ENCODE measurements around the gene PWWP2B.
A peak's percentile ranks its signal among the peaks of the same experiment; 100 is the strongest.

Gene PWWP2B

DNA sequence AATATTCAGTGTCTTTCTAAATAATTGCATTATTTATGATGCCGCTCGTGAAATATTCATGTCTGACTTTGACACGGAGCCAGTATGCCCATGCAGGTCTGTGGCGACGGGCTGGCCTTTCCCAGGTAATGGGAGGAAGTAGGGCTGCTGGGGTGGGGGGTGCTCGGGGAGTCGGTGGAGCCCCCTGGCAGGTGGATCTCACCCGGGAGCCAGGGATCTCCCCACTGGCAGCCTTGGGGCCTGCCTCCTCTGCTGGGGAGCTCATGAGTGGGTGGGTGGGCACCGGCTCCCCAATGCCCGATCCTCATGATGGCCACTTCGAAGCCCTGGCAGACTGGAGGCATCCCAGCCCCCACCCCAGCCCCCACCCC lies 52.8 kb downstream of the PWWP2B start:
- DNase-seq = no peak

DNA sequence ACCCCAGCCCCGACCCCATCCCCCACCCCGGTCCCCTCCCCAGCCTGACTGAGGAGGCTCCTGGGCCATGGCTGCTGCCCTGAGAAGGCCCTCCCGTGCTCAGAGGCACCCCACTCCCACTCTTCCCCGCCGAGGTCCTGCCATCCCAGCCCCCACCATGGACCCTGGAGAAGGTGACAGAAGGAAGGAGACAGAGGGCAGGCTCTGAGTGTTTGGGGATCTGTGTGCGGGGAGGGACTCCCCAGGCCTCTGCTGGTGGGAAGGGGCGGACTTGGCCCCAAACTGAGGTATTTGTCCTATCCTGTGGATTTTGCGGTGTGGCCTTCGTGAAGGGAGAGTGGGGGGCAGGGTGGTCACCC lies 53.4 kb downstream of the PWWP2B start:
- no peak for DNase-seq

DNA sequence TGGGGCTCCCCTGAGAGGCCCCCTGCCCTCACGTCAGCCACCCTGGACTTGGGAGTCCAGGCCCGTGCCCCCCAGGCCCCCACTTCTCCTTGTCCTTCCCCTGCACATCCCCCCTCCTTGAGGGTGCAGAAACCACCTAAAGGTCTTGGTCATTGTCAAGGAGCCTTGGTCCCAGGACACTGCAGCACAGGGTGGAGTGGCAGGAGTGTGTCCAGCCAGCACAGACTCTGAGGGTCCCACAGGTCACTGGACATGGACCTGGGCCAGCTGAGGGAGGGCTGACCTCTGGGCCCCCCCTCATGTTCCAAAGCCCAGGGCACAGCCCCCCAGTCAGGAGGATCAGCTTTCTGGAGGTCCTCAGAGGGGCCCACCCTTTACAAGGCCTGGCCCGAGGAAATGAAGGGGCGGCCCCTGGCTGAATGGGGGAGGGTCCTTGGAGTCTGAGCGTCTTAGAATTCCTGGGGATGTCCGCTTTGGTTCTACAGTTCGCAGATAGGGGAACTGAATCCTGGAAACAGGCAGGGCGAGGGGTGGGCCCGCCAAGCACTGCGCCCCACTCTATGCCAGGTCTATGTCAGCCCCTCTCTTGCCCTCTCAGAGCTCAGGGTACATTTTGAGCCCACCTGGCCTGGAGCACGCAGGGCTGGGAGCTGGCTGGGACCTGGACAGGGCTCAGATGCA lies 54.0 kb downstream of the PWWP2B start:
- no peak for DNase-seq

DNA sequence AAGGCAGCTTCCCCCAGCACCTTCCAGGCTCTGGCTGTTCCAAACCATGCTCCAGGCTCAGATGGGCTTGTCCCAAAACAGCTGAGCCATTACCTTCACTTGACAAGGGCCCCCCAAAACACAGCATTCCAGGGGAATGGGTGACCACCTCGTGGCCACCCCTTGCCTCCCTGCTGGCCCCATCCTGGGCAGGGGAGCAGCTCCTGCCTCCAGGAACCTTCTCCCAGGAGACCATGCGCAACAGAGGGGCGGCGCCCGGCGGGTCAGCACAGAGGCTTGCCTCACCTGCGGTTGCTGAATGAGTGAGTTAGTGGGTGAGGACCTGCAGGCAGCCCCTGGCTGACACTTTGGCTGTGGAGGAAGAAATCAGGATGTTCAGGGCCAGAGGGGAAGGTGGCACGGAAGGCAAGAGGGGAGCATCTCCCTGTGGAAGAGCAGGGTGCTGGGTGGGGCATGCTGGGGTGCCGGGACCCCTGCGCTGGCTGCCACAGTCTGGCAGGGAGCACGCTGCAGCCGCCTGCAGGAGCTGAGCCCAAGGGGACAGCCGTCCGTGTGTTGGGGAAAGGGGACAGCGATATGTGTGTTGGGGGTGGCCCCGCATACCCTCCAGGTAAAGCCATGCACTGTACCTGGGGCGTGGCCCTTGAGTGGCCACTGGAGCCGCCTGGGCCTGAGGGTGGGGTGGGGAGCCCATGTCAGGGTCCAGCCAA lies 54.7 kb downstream of the PWWP2B start:
- no peak for DNase-seq

DNA sequence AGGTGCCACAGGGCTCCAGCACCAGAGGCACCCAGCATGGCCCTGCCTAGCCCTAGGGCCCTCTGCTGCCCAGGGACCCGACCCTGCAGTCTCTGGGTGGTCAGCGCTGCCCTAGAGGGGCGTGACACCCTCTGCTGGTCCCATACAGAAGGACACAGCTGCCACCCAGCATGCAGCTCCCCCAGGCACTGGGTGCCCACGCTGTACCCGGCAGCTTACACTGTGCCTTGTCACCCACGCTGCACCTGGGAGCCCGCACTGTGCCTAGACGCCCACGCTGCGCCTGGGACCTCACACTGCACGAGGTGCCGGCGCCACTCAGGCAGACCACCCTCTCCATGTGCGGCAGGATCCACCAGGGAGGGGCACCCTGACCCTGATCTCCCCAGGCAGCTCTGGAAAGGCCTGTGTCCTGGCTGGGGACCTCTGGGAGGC lies 55.2 kb downstream of the PWWP2B start:
- no peak for DNase-seq

DNA sequence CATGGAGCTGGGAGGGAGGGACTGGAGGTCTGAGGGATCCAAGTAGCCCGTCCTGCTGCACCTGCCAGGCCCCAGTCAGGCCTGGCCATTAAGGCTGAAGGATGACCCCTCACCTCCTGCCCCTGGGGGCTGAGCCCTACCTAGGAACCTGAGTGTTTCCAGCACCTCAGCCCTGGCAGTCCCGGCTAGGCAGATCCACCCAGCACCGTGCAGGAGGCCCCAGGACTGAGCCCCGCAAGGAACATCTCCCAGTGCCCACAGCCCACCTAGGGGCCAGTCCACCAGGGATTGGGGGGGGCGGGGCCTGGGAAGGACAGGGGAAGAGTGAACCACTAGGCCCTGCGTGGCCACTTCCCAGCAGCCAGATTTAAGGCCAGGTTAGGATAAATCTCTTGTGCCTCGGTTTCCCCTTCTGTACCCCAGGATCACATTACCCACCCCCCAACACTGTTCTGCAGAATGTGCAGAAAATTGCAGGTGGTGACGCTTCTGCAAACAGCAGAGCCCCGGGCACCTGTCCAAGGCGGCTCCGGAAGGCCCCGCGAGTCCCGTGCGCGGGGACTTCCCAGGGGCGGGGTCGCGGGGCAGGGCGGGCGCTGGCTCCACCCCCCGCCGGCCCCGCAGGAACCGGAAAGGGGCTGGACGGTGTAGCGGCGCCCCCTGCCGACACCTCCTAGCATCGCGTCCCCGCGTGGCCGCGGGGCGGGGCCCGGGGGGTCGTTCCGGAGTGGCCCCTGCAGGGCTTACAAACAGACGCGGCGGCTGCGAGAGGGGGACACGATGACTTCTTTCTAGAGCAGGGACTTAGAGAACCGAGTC lies 55.9 kb downstream of the PWWP2B start:
- DNase-seq = peak; percentile 70

DNA sequence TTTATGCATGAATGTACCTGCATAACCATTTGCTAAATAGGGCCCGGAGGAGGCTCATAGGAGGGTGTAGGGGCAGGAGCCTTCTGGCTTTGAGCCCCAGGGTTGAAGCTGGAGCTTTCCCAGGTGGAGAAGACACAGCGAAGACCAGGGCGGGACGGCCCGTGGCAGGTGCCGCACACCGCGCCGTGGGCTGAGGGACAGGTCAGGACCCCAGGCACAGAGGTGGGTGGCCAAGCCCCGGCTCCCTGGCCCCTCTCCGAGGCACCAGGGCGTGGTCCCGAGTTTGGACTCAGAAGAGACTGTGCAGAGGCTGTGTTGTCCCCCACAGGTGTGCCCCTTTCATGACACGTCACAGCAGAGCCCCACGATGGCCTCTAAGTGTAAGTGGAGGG lies 56.5 kb downstream of the PWWP2B start:
- DNase-seq = no peak

DNA sequence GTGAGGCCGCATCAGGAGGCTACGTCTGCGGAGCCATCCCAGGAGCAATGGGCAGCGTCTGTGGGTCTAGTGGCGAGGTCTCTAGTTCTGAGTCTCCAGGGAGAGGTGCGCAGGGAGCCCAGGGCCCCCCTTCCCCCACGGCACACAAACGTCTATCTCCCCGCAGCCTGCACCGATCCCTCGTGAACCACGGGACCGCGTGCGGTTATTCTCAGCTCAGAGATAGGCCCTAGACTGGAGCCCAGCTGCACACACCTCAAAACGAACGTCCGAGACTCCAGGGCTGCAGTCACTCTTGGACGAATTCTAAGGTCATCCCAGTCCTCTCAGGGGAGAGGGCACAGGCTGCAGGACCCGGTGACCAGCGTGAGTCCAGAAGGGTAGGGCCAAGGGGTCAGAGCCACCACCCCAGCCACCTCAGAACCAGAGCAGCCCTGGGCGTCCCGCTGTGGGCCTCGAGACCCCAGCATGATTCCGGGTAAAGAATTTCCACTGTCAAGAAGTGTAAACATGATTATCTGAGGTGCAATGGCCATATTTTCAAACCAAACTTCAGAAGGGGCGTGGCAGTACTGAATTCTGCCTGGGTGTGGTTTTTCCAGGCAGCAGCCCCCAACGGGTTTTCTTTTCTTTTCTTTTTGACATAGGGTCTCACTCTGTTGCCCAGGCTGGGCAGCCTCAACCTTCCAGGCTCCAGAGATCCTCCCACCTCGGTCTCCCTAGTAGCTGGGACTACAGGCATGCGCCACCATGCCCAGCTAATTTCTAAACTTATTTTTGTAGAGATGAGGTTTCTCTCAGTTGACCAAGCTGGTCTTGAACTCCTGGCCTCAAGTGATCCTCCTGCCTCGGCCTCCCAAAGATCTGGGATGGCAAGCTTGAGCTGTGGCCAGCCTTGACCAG lies 57.5 kb downstream of the PWWP2B start:
- DNase-seq = no peak

DNA sequence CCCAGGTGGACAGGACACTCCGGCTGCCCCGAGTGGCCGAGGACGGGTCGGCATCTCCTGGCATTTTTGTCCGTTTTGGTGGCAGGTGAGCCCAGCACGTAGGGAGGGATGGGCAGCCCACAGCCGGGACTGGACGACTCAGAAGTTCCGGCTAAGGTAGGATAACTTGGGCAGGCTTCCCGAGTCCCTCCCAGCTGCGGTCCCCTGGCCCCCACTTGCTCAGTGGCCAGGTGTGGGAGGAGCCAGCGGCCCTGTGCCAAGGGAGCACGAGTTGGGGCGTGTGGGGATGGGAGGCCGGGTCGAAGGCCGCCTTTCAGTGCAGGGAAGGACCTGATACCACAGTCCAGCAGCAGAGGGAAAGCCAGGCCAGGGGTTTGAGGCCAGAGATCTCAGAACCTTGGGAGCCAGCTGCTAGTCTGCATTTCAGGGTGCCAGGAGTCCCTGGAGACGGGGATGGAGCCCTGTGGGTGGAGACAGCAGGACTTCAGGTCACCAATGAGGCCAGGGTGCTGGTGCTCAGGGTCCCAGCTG lies 58.5 kb downstream of the PWWP2B start:
- no peak for DNase-seq

DNA sequence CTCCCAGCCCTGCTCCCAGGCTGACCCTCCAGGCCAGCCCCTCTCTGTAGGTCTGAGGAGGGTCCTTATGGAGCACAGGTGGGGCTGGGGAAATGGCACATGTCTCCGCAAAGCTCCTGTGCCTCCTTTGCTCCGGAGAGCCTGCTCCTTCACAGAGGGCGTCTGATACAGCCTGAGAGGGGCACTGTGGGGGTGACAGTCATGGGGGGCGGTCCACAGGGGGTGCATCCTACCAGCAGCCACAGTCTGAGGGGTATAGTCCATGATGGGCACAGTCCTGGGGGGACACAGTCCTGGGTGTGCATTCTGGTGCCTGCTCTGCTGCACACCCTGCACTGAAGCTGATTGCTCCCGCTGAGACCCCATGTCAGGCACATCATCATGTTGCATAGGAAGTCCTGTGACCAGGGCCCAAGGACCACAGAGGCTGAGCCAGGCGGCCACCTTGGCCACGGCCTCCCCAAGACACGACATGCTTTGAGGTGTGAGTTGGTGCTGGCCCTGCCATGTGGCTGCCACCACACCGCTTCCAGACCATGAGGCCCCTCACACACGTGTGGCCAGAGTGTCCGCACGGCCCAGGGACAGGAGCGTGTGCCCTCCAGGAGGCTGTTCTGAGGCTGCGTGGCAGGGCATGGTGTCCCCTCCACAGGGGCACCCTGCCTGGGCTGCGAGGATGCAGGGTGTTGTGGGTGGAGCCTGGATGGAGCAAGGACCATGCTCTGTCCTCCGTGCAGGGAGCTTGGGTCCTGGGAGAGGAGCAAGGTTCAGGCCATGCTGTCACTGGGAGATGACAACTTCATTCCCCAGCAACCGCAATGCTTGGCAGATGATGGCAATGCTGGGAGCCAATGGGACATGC lies 59.2 kb downstream of the PWWP2B start:
- DNase-seq = no peak

DNA sequence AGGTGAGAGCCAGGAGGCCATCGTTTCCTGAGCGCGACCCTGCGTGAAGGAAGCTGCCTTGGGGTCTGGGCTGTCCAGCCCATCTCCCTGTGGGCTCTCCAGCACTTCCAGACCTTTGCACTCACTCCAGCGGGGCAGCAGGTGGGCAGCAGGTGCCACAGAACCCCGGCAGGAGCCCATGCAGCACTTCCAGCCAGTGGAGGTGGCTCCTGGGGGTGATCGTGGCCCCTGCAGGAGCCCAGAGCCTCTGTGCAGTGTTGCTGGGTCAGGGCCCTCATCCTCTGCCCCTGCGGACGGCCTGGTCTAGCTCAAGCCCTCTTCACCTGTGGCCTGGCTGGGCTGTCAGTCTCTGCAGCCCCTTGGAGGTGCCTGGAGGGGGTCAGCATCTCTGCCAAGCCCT lies 59.9 kb downstream of the PWWP2B start:
- no peak for DNase-seq

DNA sequence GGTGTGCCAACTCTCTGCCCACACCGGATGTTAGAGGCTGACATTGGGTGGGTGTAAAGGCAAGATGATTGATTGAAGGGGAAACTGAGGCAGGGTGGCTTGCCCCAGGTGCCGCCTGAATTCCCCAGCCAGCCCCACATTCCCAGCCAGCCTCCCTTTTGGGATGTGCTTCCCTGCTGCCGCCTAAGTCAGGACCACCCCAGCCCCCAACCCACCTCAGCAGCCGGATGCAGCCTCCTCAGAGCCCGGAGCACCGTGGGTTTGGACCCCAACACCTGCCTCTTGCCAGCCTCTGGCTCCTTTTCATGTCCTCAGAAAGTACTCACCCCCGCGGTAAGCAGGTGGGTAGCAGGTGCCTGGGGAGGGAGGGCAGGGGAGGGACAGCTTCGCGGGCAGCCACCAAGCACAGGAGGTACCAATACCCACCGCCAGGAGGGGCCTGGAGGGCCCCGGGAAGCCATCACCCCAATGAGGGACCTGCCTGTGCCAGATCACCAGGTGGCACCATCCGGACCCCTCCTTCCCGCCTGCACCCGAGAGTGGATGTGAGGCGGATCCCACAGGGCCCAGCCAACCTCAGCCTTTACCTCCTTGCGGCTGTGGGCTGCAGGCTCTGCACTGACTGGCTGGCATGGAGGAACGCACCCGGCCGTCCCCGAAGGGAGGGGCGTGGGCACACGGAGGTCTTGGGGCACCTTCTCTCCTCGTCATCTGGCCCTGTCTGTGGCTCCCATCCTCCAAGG lies 60.5 kb downstream of the PWWP2B start:
- no peak for DNase-seq

DNA sequence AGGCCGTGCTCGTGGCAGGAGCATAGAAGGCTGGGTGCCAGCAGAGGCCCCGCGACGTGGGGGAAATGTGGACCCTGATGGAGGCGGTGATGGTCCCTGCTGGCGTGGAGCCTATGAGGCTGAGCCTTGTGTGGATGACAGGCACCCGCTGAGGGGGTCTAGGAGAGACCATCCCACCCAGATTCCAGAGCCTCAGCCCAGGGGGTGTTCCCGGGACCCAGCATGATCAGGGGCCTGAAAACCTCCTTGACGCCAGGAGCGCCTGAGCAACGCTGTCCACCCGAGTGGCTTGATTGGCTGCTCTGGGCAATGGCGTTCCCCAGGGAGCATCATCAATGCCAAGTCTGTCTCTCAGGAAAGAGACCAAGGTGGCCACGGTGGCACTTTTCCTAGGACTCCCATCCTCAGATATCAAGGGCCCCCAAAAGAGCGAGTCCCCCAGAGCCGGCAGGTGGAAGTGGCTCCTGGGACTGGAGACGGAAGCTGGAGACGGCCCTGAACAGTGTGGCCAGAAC lies 61.1 kb downstream of the PWWP2B start:
- no peak for DNase-seq

DNA sequence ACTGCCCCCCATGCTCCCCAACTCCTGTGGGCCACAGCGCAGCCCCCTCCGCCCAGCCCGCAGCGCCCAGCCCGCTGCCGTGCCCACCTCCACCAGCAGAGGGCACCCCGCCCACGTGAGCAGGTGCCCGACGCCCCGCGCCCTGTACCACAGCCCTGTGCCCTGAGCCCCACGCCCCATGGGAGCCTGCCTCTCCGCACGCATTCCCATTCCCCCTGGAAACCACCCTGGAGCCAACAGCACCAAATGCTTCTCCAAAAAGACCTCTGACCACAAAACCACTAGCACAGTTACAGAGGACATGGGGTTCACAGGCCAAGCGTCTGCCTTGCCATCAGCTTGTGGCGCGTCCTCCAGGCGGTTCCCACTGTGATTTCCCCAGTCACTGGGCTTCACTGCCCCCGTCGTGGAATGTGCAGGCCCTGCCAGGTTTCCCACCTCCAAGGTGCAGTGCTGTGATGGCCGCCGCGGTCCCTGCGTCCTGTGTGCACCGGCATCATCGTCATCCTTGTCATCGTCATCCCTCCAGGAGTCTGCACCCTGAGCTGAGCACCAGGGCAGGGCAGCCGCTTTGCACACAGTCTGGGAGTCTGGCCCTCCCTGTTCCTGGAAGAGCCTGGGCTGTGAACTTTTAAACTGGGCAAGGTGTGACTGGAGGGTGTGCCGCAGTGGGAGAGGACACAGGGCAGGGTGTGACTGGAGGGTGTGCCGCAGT lies 61.7 kb downstream of the PWWP2B start:
- peak; percentile 35 for DNase-seq

DNA sequence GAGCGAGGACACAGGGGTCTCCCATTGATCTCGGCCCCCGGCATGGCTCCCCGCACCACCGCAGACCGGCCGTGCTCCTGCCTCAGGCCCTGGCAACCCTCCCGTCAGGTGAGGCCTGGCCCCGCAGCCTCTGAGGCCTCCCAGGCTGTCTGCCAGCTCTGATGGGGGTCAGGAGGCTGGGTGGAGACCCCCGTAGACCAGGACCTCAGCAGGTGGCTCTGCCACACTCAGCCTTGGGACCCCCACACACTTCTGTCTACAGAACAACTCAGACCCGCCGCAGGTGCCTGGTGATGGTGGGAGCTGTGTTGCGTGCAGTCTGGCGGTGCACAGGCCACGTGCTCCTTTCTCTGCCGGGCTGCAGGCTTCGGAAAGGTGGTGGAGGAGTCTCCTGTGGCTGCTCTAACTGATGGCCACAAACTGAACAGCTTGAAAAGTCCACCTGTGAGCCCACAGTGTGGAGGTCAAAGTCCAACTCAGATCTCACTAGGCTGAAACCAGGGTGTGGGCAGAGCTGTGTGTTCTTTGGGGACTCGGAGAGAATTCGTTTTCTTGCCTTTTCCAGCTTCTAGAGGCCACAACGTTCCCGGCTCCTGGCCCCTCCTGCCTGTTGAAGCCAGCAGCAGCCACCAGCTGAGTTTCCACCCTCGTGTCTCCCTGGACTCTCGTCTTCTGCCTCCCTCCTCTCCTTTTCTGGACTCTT lies 62.5 kb downstream of the PWWP2B start:
- no peak for DNase-seq

DNA sequence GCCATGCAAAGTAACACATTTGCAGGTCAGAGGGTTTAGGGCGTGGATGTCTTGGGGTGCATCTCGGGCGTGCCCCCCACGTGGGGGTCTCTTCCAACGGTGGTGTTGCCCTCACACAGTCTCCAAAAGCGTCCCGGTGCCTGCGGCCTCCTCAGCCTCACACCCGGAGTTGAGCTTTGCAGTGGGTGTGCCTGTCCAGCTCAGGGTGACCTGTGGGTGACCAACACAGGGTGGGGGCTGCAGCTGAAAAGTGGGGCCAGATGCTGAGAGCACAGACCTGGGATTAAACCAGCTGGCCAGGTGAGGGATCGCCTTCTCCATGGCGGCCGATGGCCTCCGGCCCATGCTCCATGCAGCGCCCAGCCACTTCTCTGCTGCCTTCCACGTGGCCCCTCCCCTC lies 63.1 kb downstream of the PWWP2B start:
- DNase-seq = no peak

DNA sequence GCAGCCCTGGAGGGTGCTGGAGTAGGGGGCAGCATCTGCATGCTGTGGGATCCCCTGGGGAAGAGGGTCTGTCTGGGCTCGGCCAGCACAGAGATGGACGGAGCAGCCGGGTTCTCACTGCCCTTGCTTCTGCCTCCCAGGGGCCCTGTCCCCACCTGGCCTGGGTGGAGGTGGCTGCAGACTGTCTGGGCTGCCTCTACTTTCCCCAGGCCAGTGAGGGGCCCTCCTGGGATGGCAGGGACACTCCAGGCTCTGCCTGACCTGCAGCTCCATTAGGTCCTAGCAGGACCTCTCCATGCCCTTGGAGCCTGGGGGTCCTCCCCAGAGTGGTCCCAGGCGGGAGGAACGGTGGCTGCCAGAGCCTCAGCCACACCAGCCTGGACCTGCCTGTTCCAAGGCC lies 63.7 kb downstream of the PWWP2B start:
- no peak for DNase-seq

DNA sequence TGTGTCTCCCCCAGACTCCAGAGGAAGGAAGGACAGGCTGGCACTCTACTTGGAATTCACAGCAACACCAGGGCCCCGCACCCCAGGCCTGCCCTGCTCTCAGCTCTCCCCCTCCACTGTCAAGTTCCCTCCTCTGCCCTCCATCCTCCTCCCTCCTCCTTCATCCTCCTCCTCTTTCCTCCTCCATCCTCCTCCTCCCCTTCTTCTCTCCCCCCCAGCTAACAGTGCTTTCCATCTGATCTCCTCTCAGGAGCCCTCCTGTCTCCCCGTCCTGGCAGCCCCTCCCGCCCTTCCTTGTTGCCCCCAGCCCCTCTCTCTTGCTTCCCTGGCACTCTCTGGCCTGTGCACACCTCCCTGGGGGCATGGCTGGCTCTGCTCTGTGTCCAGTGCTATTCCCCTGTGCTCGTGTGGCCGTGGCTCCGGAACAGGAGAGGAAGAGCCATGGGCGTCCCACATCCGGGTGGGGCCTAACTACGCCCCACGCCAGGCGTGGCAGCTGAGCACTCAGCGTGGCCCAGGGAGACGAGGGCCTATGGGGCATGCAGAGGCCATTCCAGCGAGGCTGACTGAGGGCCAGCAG lies 64.2 kb downstream of the PWWP2B start:
- DNase-seq = no peak

DNA sequence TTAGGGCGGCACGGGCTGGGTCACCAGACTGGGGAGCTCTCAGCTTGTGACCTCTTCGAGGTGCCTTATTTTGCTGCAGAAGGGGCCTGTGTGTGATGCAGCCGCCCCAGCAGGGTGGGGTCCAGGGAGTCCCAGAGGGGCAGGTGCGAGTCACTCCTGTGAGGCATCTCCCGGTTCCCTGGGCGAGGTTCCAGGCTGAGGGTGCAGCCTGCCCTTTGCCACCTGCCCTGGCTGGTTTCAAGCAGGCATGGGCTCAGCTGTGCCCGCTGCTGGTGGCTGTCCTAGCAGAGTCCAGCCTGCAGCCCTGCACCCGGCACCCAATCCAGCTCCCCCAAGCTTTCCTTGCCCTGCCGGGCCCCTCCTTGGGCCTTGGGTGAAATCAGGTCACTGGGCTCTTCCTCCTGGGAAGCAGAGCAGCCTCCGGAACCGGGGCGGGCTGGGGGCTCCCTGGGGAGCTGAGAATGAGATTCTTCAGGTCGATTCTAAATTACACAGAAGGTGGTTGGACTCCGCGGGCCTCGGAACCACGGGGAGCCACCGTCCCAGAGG lies 64.8 kb downstream of the PWWP2B start:
- DNase-seq = no peak

Data from EL (cell line).